Neural cell (in vitro differentiated cells): ENCODE results near the gene PCDHGA5. TPM values are rescaled to one million over a fixed set of nuclear protein-coding genes. Genes with fewer than 3 reads are reported as not detected.

ENCODE experiments used
- H2AFZ ChIP-seq: fragments of 200-600, 300-800 bp; sonication (generic), shearing (Covaris generic); 2 replicates; pipeline ENCODE4 v1.6.0; 2014; ENCODE audit warnings: low read depth, mild to moderate bottlenecking, antibody characterized with exemption, low read length, moderate library complexity
- H3F3A ChIP-seq: fragments of 200-600 bp; shearing (Covaris generic); 2 replicates; pipeline ENCODE4 v1.6.1; 2016; ENCODE audit warnings: mild to moderate bottlenecking, moderate library complexity, mixed read lengths, antibody characterized with exemption, low read length; ENCODE audit not compliant: insufficient read depth, poor library complexity, severe bottlenecking
- H3K27ac ChIP-seq: fragments of 200-600, 300-800 bp; sonication (generic), shearing (Covaris generic); 2 replicates; pipeline ENCODE4 v1.5.1; 2014; ENCODE audit warnings: mild to moderate bottlenecking, low read length, moderate library complexity
- H3K27me3 ChIP-seq: fragments of 300-800, 200-600 bp; sonication (generic), shearing (Covaris generic); 2 replicates; pipeline ENCODE4 v1.6.0; 2014; ENCODE audit warnings: mild to moderate bottlenecking, low read depth, low read length, moderate library complexity; ENCODE audit not compliant: insufficient read depth
- H3K36me3 ChIP-seq: fragments of 300-800, 200-600 bp; sonication (generic), shearing (Covaris generic); 2 replicates; pipeline ENCODE4 v1.5.1; 2014; ENCODE audit warnings: mild to moderate bottlenecking, antibody characterized with exemption, low read length, moderate library complexity; ENCODE audit not compliant: insufficient read depth
- H3K4me2 ChIP-seq: fragments of 300-800, 200-600 bp; sonication (generic), shearing (Covaris generic); 2 replicates; pipeline ENCODE4 v1.6.0; 2014; ENCODE audit warnings: mild to moderate bottlenecking, low read length
- H3K4me3 ChIP-seq: fragments of 300-800, 200-600 bp; sonication (generic), shearing (Covaris generic); 2 replicates; pipeline ENCODE4 v1.5.1; 2014; ENCODE audit warnings: mild to moderate bottlenecking, low read length, moderate library complexity
- H3K79me2 ChIP-seq: fragments of 200-600 bp; shearing (Covaris generic); replicated peaks from 2 replicates; pipeline ENCODE4 v1.6.0; 2014; ENCODE audit warnings: mild to moderate bottlenecking, low read length, moderate library complexity; ENCODE audit not compliant: insufficient read depth
- H3K9ac ChIP-seq: fragments of 300-800, 200-600 bp; sonication (generic), shearing (Covaris generic); 2 replicates; pipeline ENCODE4 v1.6.1; 2016; ENCODE audit warnings: mild to moderate bottlenecking, low read length, mixed read lengths
- H3K9me2 ChIP-seq: fragments of 200-600 bp; shearing (Covaris generic); 2 replicates; pipeline ENCODE4 v1.6.1; 2016; ENCODE audit warnings: mild to moderate bottlenecking, low read length, mixed read lengths; ENCODE audit not compliant: insufficient read depth
- H3K9me3 ChIP-seq: fragments of 200-600, 300-800 bp; sonication (generic), shearing (Covaris generic); 2 replicates; pipeline ENCODE4 v1.6.1; 2016; ENCODE audit warnings: mild to moderate bottlenecking, mixed run types, low read length, moderate library complexity, mixed read lengths
- H4K20me1 ChIP-seq: fragments of 200-600 bp; shearing (Covaris generic); 2 replicates; pipeline ENCODE4 v1.6.1; 2016; ENCODE audit warnings: mild to moderate bottlenecking, mixed run types; ENCODE audit not compliant: insufficient read depth
- EP300 ChIP-seq: fragments of 450-650 bp; conservative IDR thresholded peaks from 2 replicates; pipeline ENCODE4 v1.6.1; 2014; ENCODE audit warnings: antibody characterized with exemption, mild to moderate bottlenecking, moderate library complexity; ENCODE audit not compliant: poor library complexity, severe bottlenecking
- EZH2 ChIP-seq: fragments of 200-600, 300-800 bp; shearing (Covaris generic), sonication (generic); IDR thresholded peaks from 2 replicates; pipeline ENCODE4 v1.6.1; 2014; ENCODE audit warnings: antibody characterized with exemption, low read length, borderline replicate concordance, mild to moderate bottlenecking; ENCODE audit not compliant: insufficient read depth, poor library complexity, severe bottlenecking
- MXI1 ChIP-seq: fragments of 450-650 bp; conservative IDR thresholded peaks from 2 replicates; pipeline ENCODE4 v1.6.1; 2014; ENCODE audit warnings: antibody characterized with exemption, mild to moderate bottlenecking; ENCODE audit not compliant: poor library complexity, severe bottlenecking
- POLR2AphosphoS5 ChIP-seq: IDR thresholded peaks from 2 replicates; pipeline ENCODE4 v1.6.1; 2012
- RAD21 ChIP-seq: fragments of 450-650 bp; conservative IDR thresholded peaks from 2 replicates; pipeline ENCODE4 v1.6.1; 2014; ENCODE audit warnings: antibody characterized with exemption, mild to moderate bottlenecking, moderate library complexity
- SMC3 ChIP-seq: fragments of 450-650 bp; conservative IDR thresholded peaks from 2 replicates; pipeline ENCODE4 v1.6.1; 2014; ENCODE audit warnings: antibody characterized with exemption, mild to moderate bottlenecking, moderate library complexity; ENCODE audit not compliant: poor library complexity
- TAF1 ChIP-seq: IDR thresholded peaks from 2 replicates; pipeline ENCODE4 v1.6.1; 2012; ENCODE audit warnings: low read depth
- polyA plus RNA-seq: library from polyadenylated mRNA; depleted of rRNA; stranded (reverse); fragments of >200 nt; gene quantifications from 2 replicates; pipeline ENCODE4 v1.2.3, GENCODE V29; 2014
- TF ChIP-seq, protein P1 (sequence below): fragments of 450-650 bp; IDR thresholded peaks from 2 replicates; pipeline ENCODE4 v1.5.1; 2014; ENCODE audit warnings: antibody characterized with exemption, mild to moderate bottlenecking, moderate library complexity; ENCODE audit not compliant: poor library complexity, severe bottlenecking
- TF ChIP-seq, protein P2 (sequence below): IDR thresholded peaks from 2 replicates; pipeline ENCODE4 v1.6.1; 2012; ENCODE audit warnings: borderline replicate concordance

Gene PCDHGA5
- polyA plus RNA-seq, 1 donor from 2014 or later, result 0.25 TPM

DNA sequence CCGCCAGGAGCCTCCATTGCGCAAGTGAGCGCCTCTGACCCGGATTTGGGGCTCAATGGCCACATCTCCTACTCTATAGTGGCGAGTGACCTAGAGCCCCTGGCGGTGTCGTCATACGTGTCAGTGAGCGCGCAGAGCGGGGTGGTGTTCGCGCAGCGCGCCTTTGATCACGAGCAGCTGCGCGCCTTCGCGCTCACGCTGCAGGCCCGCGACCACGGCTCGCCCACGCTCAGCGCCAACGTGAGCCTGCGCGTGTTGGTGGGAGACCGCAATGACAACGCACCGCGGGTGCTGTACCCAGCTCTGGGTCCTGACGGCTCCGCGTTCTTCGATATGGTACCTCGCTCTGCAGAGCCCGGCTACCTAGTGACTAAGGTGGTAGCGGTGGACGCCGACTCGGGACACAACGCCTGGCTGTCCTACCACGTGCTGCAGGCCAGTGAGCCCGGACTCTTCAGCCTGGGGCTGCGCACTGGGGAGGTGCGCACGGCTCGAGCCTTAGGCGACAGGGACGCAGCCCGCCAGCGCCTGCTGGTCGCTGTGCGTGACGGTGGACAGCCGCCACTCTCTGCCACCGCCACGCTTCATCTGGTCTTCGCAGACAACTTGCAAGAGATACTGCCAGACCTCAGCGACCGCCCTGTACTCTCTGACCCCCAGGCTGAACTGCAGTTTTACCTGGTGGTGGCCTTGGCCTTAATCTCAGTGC lies 45.8 kb downstream of the PCDHGA5 start:
- no peak for TF ChIP-seq POLR2AphosphoS5
- no peak for TF ChIP-seq EP300
- TF ChIP-seq TAF1, result no peak
- no peak for TF ChIP-seq RAD21
- TF ChIP-seq, protein P1, sequence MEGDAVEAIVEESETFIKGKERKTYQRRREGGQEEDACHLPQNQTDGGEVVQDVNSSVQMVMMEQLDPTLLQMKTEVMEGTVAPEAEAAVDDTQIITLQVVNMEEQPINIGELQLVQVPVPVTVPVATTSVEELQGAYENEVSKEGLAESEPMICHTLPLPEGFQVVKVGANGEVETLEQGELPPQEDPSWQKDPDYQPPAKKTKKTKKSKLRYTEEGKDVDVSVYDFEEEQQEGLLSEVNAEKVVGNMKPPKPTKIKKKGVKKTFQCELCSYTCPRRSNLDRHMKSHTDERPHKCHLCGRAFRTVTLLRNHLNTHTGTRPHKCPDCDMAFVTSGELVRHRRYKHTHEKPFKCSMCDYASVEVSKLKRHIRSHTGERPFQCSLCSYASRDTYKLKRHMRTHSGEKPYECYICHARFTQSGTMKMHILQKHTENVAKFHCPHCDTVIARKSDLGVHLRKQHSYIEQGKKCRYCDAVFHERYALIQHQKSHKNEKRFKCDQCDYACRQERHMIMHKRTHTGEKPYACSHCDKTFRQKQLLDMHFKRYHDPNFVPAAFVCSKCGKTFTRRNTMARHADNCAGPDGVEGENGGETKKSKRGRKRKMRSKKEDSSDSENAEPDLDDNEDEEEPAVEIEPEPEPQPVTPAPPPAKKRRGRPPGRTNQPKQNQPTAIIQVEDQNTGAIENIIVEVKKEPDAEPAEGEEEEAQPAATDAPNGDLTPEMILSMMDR, result no peak
- TF ChIP-seq MXI1, result no peak
- TF ChIP-seq SMC3, result no peak
- TF ChIP-seq EZH2, result no peak
- TF ChIP-seq, protein P2, sequence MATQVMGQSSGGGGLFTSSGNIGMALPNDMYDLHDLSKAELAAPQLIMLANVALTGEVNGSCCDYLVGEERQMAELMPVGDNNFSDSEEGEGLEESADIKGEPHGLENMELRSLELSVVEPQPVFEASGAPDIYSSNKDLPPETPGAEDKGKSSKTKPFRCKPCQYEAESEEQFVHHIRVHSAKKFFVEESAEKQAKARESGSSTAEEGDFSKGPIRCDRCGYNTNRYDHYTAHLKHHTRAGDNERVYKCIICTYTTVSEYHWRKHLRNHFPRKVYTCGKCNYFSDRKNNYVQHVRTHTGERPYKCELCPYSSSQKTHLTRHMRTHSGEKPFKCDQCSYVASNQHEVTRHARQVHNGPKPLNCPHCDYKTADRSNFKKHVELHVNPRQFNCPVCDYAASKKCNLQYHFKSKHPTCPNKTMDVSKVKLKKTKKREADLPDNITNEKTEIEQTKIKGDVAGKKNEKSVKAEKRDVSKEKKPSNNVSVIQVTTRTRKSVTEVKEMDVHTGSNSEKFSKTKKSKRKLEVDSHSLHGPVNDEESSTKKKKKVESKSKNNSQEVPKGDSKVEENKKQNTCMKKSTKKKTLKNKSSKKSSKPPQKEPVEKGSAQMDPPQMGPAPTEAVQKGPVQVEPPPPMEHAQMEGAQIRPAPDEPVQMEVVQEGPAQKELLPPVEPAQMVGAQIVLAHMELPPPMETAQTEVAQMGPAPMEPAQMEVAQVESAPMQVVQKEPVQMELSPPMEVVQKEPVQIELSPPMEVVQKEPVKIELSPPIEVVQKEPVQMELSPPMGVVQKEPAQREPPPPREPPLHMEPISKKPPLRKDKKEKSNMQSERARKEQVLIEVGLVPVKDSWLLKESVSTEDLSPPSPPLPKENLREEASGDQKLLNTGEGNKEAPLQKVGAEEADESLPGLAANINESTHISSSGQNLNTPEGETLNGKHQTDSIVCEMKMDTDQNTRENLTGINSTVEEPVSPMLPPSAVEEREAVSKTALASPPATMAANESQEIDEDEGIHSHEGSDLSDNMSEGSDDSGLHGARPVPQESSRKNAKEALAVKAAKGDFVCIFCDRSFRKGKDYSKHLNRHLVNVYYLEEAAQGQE, result no peak
- H3K4me3 ChIP-seq, result peak overlapping the region; percentile 66
- no peak overlapping the region for H3K9ac ChIP-seq
- no peak overlapping the region for H3K4me2 ChIP-seq
- no peaks in the 10 kb centered on the region for H3K27me3 ChIP-seq
- H3K79me2 ChIP-seq, result peaks cover 44% of the 10 kb centered on the region
- H3K9me3 ChIP-seq, result peaks cover 53% of the 10 kb centered on the region
- H2AFZ ChIP-seq, result no peak overlapping the region
- no peaks in the 10 kb centered on the region for H3K9me2 ChIP-seq
- peaks cover 9% of the 10 kb centered on the region for H3F3A ChIP-seq
- peaks cover 49% of the 10 kb centered on the region for H3K36me3 ChIP-seq
- H4K20me1 ChIP-seq, result no peaks in the 10 kb centered on the region
- no peak overlapping the region for H3K27ac ChIP-seq

DNA sequence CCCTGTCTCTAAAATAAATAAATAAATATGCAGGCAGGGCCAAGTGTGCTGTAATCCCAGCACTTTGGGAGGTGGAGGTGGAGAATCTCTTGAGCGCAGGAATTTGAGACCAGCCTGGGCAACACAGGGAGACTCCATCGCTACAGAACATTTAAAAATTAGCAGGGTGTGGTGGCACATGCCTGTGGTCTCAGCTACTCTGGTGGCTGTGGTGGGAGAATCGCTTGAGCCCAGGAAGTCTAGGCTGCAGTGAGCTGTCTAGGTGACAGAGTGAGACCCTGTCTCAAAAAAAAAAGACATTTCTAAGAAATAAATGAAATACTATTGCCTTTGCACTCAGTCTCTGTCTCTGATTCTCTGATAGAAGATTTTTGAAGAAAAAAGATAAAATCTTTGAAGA lies 47.6 kb downstream of the PCDHGA5 start:
- Histone ChIP-seq H4K20me1 (no peaks in the 10 kb centered on the region), H3K4me2 (peak overlapping the region; percentile 44), H3K9me3 (peaks cover 66% of the 10 kb centered on the region), H3K79me2 (peaks cover 53% of the 10 kb centered on the region), H3K9ac (no peak overlapping the region), H2AFZ (no peak overlapping the region), H3K4me3 (peak overlapping the region; percentile 66), H3K27ac (no peak overlapping the region), H3F3A (peaks cover 9% of the 10 kb centered on the region), H3K9me2 (no peaks in the 10 kb centered on the region), H3K36me3 (peaks cover 67% of the 10 kb centered on the region), H3K27me3 (no peaks in the 10 kb centered on the region)
- TF ChIP-seq SMC3 (no peak), EZH2 (no peak), TAF1 (no peak), POLR2AphosphoS5 (no peak), MXI1 (no peak), EP300 (no peak), RAD21 (no peak)
- TF ChIP-seq, protein P2, result no peak
- TF ChIP-seq, protein P1, result no peak
